GM13976 (cell line): ENCODE measurements around the gene IMMP2L.

Experiments used
- DNase-seq: peaks from one replicate; pipeline ENCODE4 v3.0.0; 2012; ENCODE audit warnings: low spot score
- CTCF ChIP-seq: IDR thresholded peaks from 2 replicates; pipeline ENCODE4 v1.5.1; 2012; ENCODE audit warnings: borderline replicate concordance, mild to moderate bottlenecking; ENCODE audit not compliant: insufficient read depth; ENCODE audit errors: extremely low read depth, missing control alignments, control extremely low read depth
- in situ Hi-C: fragments of 300-500 bp; cut with MboI; formaldehyde crosslinking; loops from one replicate; pipeline ENCODE4 v1.12.0; 2022; ENCODE audit warnings: low sequenced_read_pairs, mixed read lengths, inconsistent platforms; ENCODE audit not compliant: unreplicated experiment

IMMP2L gene

GRCh38 chr7:111018960-111019736 is 543.1 kb downstream of the IMMP2L start:
- in situ Hi-C loops, result no loop called here
- DNase-seq, result no peak
- TF ChIP-seq CTCF, result no peak

DNA sequence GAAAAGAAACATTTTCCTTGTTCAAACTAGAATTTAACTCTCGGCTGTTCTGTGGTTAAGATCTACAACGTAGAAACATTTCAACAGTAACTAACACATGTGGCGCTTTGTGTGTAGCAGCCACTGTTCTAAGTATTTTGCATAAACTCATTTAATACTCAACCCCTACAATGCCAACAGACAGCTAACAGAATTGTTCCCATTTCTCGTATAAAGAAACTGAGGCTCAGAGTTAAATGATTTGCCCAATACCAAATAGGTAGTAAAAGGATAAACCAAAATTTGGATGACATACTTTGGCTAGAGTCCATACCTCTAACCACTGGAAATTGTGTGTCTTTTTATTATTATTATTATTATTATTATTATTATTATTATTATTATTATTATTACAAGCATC is 543.8 kb downstream of the IMMP2L start:
- no peak for TF ChIP-seq CTCF
- no peak for DNase-seq
- in situ Hi-C loops, result no loop called here

DNA sequence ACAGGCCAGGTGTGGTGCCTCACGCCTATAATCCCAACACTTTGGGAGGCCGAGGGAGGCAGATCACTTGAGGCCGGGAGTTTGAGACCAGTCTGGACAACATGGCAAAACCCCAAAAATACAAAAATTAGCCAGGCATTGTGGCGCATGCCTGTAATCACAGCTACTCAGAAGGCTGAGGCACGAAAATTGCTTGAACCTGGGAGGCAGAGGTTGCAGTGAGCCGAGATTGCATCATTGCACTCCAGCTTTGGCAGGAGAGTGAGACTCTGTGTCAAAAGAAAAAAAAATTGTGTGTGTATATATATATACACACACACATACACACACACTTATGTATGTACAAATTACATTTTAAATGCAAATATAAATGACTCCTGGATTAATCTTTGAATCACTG is 548.2 kb downstream of the IMMP2L start:
- no peak for DNase-seq
- in situ Hi-C loops, result no loop called here
- TF ChIP-seq CTCF, result no peak

- in situ Hi-C loops, result no loop called here
Observed at GRCh38 chr7:111012799-111013675, 549.3 kb downstream of the IMMP2L start.

GRCh38 chr7:111012149-111012548 is 550.1 kb downstream of the IMMP2L start:
- in situ Hi-C loops, result no loop called here
- no peak for DNase-seq
- no peak for TF ChIP-seq CTCF

More at GRCh38 chr7:111012799-111013675, 549.3 kb downstream of the IMMP2L start:
- DNase-seq, result peak; percentile 27
- TF ChIP-seq CTCF, result no peak

GRCh38 chr7:111011520-111011919 is 550.8 kb downstream of the IMMP2L start:
- no peak for TF ChIP-seq CTCF
- DNase-seq, result no peak
- in situ Hi-C loops, result no loop called here
